HepG2 (cell line): ENCODE data around the gene SYNC. TPM values are rescaled to one million over a fixed set of nuclear protein-coding genes. Genes with fewer than 3 reads are reported as not detected.

Source experiments
- ARNT2 ChIP-seq: sonication (generic); formaldehyde crosslinking; IDR thresholded peaks from 2 replicates; pipeline ENCODE4 v1.8.0; 2022; ENCODE audit warnings: mild to moderate bottlenecking, low read depth, missing genetic modification reagents, moderate library complexity
- ATF5 ChIP-seq: sonication (generic); formaldehyde crosslinking; IDR thresholded peaks from 2 replicates; pipeline ENCODE4 v1.4.0; 2020; ENCODE audit warnings: mild to moderate bottlenecking, low read depth, missing genetic modification reagents
- CHD4 ChIP-seq: fragments of 200-600 bp; sonication (generic); IDR thresholded peaks from 2 replicates; pipeline ENCODE4 v1.7.0; 2017; ENCODE audit warnings: mild to moderate bottlenecking, low read length, borderline replicate concordance
- DPF2 ChIP-seq: sonication (generic); formaldehyde crosslinking; IDR thresholded peaks from 2 replicates; pipeline ENCODE4 v1.4.0; 2020; ENCODE audit warnings: mild to moderate bottlenecking, low read depth, missing genetic modification reagents, borderline replicate concordance
- DR1 ChIP-seq: sonication (generic); formaldehyde crosslinking; IDR thresholded peaks from 2 replicates; pipeline ENCODE4 v1.8.0; 2021; ENCODE audit warnings: mild to moderate bottlenecking, missing genetic modification reagents, inconsistent platforms
- FOXO1 ChIP-seq: sonication (generic); formaldehyde crosslinking; IDR thresholded peaks from 2 replicates; pipeline ENCODE4 v1.4.0; 2020; ENCODE audit warnings: missing genetic modification reagents
- JDP2 ChIP-seq: sonication (generic); formaldehyde crosslinking; IDR thresholded peaks from 2 replicates; pipeline ENCODE4 v1.8.1; 2022; ENCODE audit warnings: missing genetic modification reagents, borderline replicate concordance
- KLF13 ChIP-seq: sonication (generic); formaldehyde crosslinking; IDR thresholded peaks from 2 replicates; pipeline ENCODE4 v1.4.0; 2020; ENCODE audit warnings: mild to moderate bottlenecking, missing genetic modification reagents
- KLF16 ChIP-seq, 2 experiments: sonication (generic) in 1 of 2; formaldehyde crosslinking in 1 of 2; IDR thresholded peaks; 2 replicates each; pipeline versions ENCODE4 v1.6.1 to v1.8.0; 2016 to 2023; ENCODE audit warnings: missing genetic modification reagents in 2 of 2, missing compliant biosample characterization in 1 of 2
- MAX ChIP-seq: IDR thresholded peaks from 2 replicates; pipeline ENCODE4 v1.6.1; 2012; ENCODE audit warnings: inconsistent platforms
- NFIB ChIP-seq: sonication (generic); formaldehyde crosslinking; IDR thresholded peaks from 2 replicates; pipeline ENCODE4 v1.9.0; 2021; ENCODE audit warnings: missing genetic modification reagents, mild to moderate bottlenecking, borderline replicate concordance
- POGK ChIP-seq: sonication (generic); formaldehyde crosslinking; conservative IDR thresholded peaks from 2 replicates; pipeline ENCODE4 v1.8.0; 2022; ENCODE audit warnings: mild to moderate bottlenecking, moderate library complexity, missing genetic modification reagents
- PRPF4 ChIP-seq: fragments of 200-400 bp; formaldehyde crosslinking; IDR thresholded peaks from 2 replicates; pipeline ENCODE4 v1.6.1; 2016; ENCODE audit warnings: low read length, low read depth; ENCODE audit not compliant: poor library complexity, severe bottlenecking
- PTBP1 ChIP-seq: fragments of 200-400 bp; formaldehyde crosslinking; IDR thresholded peaks from 2 replicates; pipeline ENCODE4 v1.6.1; 2018; ENCODE audit warnings: low read length, low read depth; ENCODE audit not compliant: poor library complexity, severe bottlenecking
- RBFOX2 ChIP-seq: fragments of 200-400 bp; formaldehyde crosslinking; IDR thresholded peaks from 2 replicates; pipeline ENCODE4 v1.6.1; 2017; ENCODE audit warnings: low read depth, mild to moderate bottlenecking, low read length
- SNAPC4 ChIP-seq: sonication (generic); formaldehyde crosslinking; IDR thresholded peaks from 2 replicates; pipeline ENCODE4 v1.4.0; 2020; ENCODE audit warnings: mild to moderate bottlenecking, missing genetic modification reagents
- ZFY ChIP-seq: sonication (generic); formaldehyde crosslinking; IDR thresholded peaks from 2 replicates; pipeline ENCODE4 v1.4.0; 2020; ENCODE audit warnings: missing genetic modification reagents
- ZKSCAN5 ChIP-seq: sonication (generic); formaldehyde crosslinking; IDR thresholded peaks from 2 replicates; pipeline ENCODE4 v1.5.1; 2020; ENCODE audit warnings: mild to moderate bottlenecking, missing genetic modification reagents
- ZNF235 ChIP-seq: sonication (generic); formaldehyde crosslinking; IDR thresholded peaks from 2 replicates; pipeline ENCODE4 v1.8.1; 2023; ENCODE audit warnings: mild to moderate bottlenecking, missing genetic modification reagents, borderline replicate concordance
- ZNF547 ChIP-seq: sonication (generic); formaldehyde crosslinking; IDR thresholded peaks from 2 replicates; pipeline ENCODE4 v1.5.1; 2020; ENCODE audit warnings: mild to moderate bottlenecking, missing genetic modification reagents
- ZNF619 ChIP-seq: sonication (generic); formaldehyde crosslinking; IDR thresholded peaks from 2 replicates; pipeline ENCODE4 v1.4.0; 2020; ENCODE audit warnings: mild to moderate bottlenecking, missing genetic modification reagents
- ZNF678 ChIP-seq: sonication (generic); formaldehyde crosslinking; IDR thresholded peaks from 2 replicates; pipeline ENCODE4 v1.4.0; 2020; ENCODE audit warnings: mild to moderate bottlenecking, missing genetic modification reagents
- ZNF737 ChIP-seq: sonication (generic); formaldehyde crosslinking; IDR thresholded peaks from 2 replicates; pipeline ENCODE4 v1.5.0; 2020; ENCODE audit warnings: missing genetic modification reagents, mild to moderate bottlenecking, borderline replicate concordance
- polyA plus RNA-seq, 8 experiments: library from polyadenylated mRNA; depleted of rRNA in 3 of 8; stranded (reverse) in 7 of 8; unstranded in 1 of 8; fragments of >200 nt; fragmentation: Illumina TruSeq in 4 of 8; extraction: Trizol in 4 of 8; gene quantifications; 2 replicates each; pipeline versions ENCODE4 v1.2.1 to v1.2.3, GENCODE V29; 2011 to 2016; ENCODE audit warnings: low read depth in 4 of 8, missing spikeins in 1 of 8, mixed read lengths in 1 of 8; ENCODE audit not compliant: insufficient read depth in 1 of 8
- total RNA-seq, 5 experiments: library from RNA; depleted of rRNA; stranded (reverse); fragments of >200 nt; fragmentation: Illumina TruSeq; extraction: Trizol; gene quantifications; 2 replicates each; pipeline ENCODE4 v1.2.3, GENCODE V29; 2016; ENCODE audit warnings: low read depth in 1 of 5

The SYNC gene
- total and polyA plus RNA-seq, 2 of the 13 experiments (the other 11 are each of a cell fraction or from before 2014, with no cell fraction given): 2.4 to 5.4 TPM

- TF ChIP-seq SNAPC4 (CRISPR knock-in tag): no peak
- peak; percentile 87; the same call in 1 of the 2 replicates for TF ChIP-seq KLF13 (CRISPR knock-in tag)
- TF ChIP-seq RBFOX2: peak; percentile 47
- TF ChIP-seq DR1 (CRISPR knock-in tag): no peak
- no peak; the same call in 1 of the 2 replicates for TF ChIP-seq MAX
- TF ChIP-seq JDP2: no peak
- TF ChIP-seq ZNF547 (CRISPR knock-in tag): peak; percentile 28; the same call in 1 of the 2 replicates
- 0 out of 2 replicates have a peak, but pooled peaks have one; percentile 11 for TF ChIP-seq ZNF235 (CRISPR knock-in tag)
- no peak for TF ChIP-seq KLF16 (CRISPR knock-in tag; IDR thresholded peaks at IDR 0.05)
- no peak for TF ChIP-seq CHD4
- no peak for TF ChIP-seq ARNT2 (CRISPR knock-in tag)
- no peak for TF ChIP-seq POGK (CRISPR knock-in tag)
- 0 out of 2 replicates have a peak, but pooled peaks have one; percentile 6 for TF ChIP-seq FOXO1
- no peak for TF ChIP-seq ZNF619 (CRISPR knock-in tag)
- TF ChIP-seq ZFY: peak; percentile 82
- no peak for TF ChIP-seq ZNF737 (CRISPR knock-in tag)
- TF ChIP-seq PRPF4: no peak
- 0 out of 2 replicates have a peak, but pooled peaks have one; percentile 12 for TF ChIP-seq ZKSCAN5
- TF ChIP-seq DPF2: no peak
- peak; percentile 31 for TF ChIP-seq ZNF678
- TF ChIP-seq PTBP1: no peak
- TF ChIP-seq ATF5 (CRISPR knock-in tag): 0 out of 2 replicates have a peak, but pooled peaks have one; percentile 41
- 0 out of 2 replicates have a peak, but pooled peaks have one; percentile 63 for TF ChIP-seq NFIB (CRISPR knock-in tag)
Measured at GRCh38 chr1:32651461-32652073, 51.0 kb downstream of the SYNC start (continued).
